SKM-1 (cell line): ENCODE data around the gene ABHD3.
"Not testable (repeated sequence)": the region's sequence is repeated elsewhere in the genome, so short reads cannot be mapped to it uniquely, and the experiment has no call there.

Source experiments
- DNase-seq: peaks from one replicate; lab custom pipeline; 2025; ENCODE audit not compliant: unreplicated experiment; lab: John Stamatoyannopoulos, UW

ABHD3 gene

GRCh38 chr18:21703241-21703820, 1.2 kb downstream of the ABHD3 start:
- no peak for DNase-seq

- DNase-seq = no peak
Observed at GRCh38 chr18:21702602-21703001, 2.0 kb downstream of the ABHD3 start.

DNA sequence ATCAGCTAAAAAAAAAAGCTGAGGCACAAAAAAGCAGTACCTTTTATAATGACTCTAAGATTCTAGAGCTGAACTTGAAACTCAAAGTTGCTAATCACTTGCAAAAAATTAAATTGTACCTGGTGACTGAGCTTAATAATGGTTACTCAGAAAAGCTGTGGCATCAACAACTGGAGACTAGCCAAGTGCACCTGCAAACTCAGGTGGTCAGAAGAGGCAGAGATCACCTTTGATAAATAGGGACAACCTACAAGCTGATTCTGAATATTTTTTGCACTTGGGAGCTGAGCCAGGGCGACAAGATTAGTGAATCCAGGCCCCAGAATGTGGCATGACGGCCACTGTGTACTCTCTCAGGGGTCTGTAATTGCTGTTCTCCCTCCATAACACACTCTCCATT, 3.0 kb downstream of the ABHD3 start:
- DNase-seq = no peak

- no peak for DNase-seq
Observed at GRCh38 chr18:21700528-21701075, 4.0 kb downstream of the ABHD3 start.

GRCh38 chr18:21693322-21693721, 11.3 kb downstream of the ABHD3 start:
- no peak for DNase-seq

- no peak for DNase-seq
Observed at GRCh38 chr18:21689736-21690135, 14.8 kb downstream of the ABHD3 start.

DNA sequence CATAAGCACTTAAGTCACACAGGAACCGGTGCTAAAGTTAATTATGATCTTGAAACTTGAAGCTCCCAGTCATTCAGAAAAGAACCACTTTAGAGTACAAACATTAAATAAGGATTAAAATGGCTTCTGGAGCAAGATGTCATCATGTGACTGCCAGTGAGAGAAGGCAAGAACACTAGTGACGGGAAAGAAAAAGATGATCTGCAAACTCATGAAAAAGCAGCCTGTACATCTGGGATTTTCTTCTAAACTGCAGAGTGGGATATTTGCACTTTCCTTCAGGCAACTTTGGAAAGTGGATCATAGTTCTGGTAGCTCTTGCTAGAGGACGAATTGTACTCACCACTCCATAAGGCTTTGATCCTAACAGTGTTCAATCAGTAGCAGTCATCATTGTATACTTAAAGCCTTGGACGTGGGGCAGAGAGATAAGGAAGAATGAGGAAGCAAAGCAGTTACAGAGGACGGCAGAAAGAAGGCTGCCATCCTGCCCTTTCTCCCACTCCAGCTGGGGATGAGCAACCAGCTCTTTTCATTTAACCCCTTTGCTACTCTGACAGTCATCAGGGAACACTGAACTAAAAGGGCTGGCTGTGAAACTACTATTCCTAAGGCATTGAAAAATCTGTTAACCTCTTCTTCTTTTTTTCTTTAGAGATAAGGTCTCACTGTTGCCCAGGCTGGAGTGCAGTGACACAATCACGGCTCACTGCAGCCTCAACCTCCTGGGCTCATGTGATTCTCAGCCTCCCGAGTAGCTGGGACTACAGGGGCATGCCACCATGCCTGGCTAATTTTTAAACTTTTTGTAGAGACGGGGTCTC, 18.1 kb downstream of the ABHD3 start:
- DNase-seq = no peak

- not testable (repeated sequence) for DNase-seq
Observed at GRCh38 chr18:21685556-21685981, 19.0 kb downstream of the ABHD3 start.

- no peak for DNase-seq
Observed at GRCh38 chr18:21684731-21685130, 19.8 kb downstream of the ABHD3 start.

GRCh38 chr18:21682371-21683051, 22.1 kb downstream of the ABHD3 start:
- peak; percentile 32 for DNase-seq

- DNase-seq = no peak
Observed at GRCh38 chr18:21680161-21680560, 24.4 kb downstream of the ABHD3 start.

DNA sequence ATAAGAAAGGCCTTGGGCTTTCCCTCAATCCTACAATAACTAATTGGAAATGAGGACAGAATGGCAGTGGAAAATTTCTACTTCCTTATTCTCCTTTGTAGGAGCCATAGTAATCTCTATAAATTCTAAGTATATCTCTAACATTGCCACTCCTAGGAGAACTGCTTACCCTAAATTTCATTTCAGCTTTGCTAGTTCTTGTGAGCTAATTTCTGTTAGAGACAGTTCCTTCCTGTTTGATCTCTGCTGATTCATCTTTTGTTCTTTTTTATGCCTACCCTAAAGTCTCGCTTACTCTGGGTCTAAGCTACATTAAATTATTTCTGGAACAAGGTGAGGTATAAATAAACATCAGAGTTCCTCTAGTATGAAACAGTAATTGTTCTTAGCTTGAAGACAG, 25.7 kb downstream of the ABHD3 start:
- no peak for DNase-seq

DNA sequence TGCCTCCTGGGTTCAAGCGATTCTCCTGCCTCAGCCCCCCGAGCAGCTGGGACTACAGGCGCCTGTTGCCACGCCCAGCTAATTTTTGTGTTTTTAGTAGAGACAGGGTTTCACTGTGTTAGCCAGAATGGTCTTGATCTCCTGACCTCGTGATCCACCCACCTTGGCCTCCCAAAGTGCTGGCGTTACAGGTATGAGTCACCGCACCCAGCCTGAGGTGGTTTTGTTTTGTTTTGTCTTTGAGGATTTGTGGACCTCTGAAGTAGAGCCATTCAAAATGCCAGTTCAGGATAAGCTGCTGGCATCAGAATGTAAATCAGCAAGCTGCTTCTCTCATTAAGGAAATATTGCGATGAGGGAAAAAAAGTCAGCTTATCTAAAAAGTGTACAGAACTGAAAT, 29.2 kb downstream of the ABHD3 start:
- DNase-seq = not testable (repeated sequence)

GRCh38 chr18:21672521-21673267, 31.9 kb downstream of the ABHD3 start:
- DNase-seq = no peak

DNA sequence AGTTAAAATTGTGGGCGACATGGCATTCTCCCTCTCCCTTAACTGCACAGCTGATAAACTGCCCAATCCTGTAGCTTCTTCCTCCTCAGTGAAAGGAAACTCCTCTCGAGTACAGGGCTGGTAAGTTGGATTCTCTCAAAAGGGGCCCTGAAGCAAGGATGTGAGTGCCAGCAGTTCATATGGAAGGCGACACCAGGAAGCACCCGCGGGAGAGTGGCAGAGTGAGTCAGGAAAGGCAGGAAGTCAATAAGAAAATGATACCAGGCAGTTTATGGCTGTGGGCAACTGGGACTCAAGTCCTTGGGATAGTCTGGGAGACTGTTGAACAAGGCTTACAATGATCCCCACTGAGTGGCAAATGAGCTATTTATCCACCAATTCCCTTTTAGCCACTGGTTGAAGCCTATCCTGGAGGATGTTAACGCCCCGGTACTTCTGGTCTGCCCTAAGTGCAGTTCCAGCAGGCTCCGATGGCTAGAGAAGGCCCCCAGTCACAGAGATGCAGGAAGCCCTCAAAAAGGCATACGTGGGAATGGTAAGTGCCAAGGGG, 34.8 kb downstream of the ABHD3 start:
- no peak for DNase-seq

DNA sequence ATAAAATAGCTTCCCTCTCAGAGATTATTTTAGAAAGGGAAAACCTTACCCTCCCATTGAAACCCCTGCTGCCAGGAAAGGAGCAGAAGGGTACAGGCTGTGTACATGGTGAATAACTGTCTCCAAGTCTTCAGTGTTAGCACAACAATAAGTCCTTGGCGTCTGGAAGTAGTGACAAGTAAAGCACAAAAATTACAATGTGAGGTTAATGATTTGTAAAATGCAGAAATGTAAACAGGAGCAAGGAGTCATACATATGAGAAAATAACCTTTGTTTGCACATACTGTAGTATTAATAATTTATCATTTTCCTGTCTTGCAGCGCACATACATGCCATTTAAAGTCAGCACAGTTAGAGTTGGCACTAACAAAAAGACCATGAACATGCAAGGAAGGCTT, 40.5 kb downstream of the ABHD3 start:
- DNase-seq = no peak

DNA sequence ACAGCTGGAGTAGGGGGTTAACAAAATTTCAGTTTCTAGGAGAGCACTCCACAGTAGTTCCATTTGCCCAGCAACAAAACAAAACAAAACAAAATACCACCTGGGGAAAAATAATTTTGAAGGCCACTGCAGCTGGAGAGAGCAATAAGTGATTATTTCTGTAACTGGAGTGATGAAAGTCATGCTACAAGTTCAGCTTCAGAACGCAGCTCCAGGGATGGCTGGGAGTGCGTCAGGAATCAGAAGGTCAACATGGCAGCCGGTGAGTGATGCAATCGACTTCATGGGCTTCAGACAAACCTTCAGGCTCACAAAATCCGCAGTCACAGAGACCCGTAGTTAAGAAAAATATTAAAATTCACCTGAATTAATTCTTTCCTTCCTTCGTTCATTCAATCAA, 41.0 kb downstream of the ABHD3 start:
- DNase-seq = no peak

DNA sequence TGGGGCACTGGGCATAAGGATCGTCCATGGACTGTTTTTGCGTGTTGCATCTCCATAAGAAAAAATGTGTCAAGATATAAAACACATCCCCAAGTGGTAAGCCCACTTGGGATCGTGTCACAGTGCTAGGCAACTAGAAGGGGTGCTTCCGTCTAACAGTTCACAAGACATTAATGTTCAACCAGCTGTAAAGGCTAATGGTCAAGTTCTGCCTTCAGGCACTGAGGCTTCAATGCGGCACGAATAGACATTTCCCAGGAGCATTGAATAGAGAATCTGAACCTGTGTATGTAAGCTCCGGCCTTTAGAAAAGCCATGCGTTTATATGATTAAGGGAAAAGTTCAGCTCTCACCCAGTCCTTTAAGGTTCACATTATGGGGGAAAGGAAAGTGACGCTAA, 42.0 kb downstream of the ABHD3 start:
- no peak for DNase-seq

GRCh38 chr18:21660078-21660477, 44.5 kb downstream of the ABHD3 start:
- DNase-seq = no peak

DNA sequence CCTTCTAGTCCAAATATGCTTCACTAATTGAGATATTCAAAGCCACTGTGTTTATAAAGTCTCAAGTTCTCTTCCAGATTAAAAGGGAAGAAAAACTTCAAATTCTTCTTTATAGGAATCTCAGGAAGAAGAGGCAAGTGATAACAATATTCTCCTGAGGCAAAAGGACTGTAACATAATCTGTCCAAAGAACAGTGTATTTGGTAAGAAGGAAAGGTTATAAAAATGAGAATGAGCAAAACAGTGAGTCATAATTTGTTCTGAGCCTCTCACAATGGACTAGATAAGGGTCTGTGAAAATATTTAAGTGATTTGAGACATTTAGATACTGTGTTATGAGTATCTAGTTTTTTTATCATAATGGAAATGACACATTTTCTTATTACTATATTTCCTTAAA, 48.2 kb downstream of the ABHD3 start:
- no peak for DNase-seq

- no peak for DNase-seq
Observed at GRCh38 chr18:21653361-21653760, 51.2 kb downstream of the ABHD3 start.
